DMS 273 (cell line): Measurements from ENCODE around the gene ULBP1.
"Not testable (repeated sequence)": the region's sequence is repeated elsewhere in the genome, so short reads cannot be mapped to it uniquely, and the experiment has no call there.

Experiments used
- DNase-seq: peaks from one replicate; lab custom pipeline; 2025; ENCODE audit not compliant: unreplicated experiment; lab: John Stamatoyannopoulos, UW

The ULBP1 gene

GRCh38 chr6:149963462-149964307, at the start of gene ULBP1:
Gene ULBP1, plus strand, starts transcription at chr6:149963943. Its CDS starts 107 bp downstream, at chr6:149964050.
- peak; percentile 96 for DNase-seq

- DNase-seq, result no peak
Measured at GRCh38 chr6:149915970-149916865, 47.5 kb upstream of the ULBP1 start.

GRCh38 chr6:149917679-149918078, 46.1 kb upstream of the ULBP1 start:
- no peak for DNase-seq

GRCh38 chr6:149918151-149918905, 45.4 kb upstream of the ULBP1 start:
- no peak for DNase-seq

- not testable (repeated sequence) for DNase-seq
Measured at GRCh38 chr6:149919126-149919833, 44.5 kb upstream of the ULBP1 start.

GRCh38 chr6:149919834-149920225, 43.9 kb upstream of the ULBP1 start:
- no peak for DNase-seq

GRCh38 chr6:149921361-149921760, 42.4 kb upstream of the ULBP1 start:
- DNase-seq, result no peak

GRCh38 chr6:149922091-149922490, 41.7 kb upstream of the ULBP1 start:
- not testable (repeated sequence) for DNase-seq

GRCh38 chr6:149922642-149923326, 41.0 kb upstream of the ULBP1 start, which contains the start of gene RAET1G:
Gene RAET1G, minus strand, starts transcription at chr6:149923121. Its CDS starts 111 bp downstream, at chr6:149923010.
- DNase-seq, result peak; percentile 93

- DNase-seq, result no peak
Measured at GRCh38 chr6:149923327-149923986, 40.3 kb upstream of the ULBP1 start.

- DNase-seq, result no peak
Measured at GRCh38 chr6:149924206-149924932, 39.4 kb upstream of the ULBP1 start.

- DNase-seq, result no peak
Measured at GRCh38 chr6:149924933-149925252, 38.9 kb upstream of the ULBP1 start.

- peak; percentile 47 for DNase-seq
Measured at GRCh38 chr6:149925253-149925973, 38.3 kb upstream of the ULBP1 start.

- DNase-seq, result peak; percentile 92
Measured at GRCh38 chr6:149925974-149926777, 37.6 kb upstream of the ULBP1 start.

GRCh38 chr6:149927025-149927424, 36.7 kb upstream of the ULBP1 start:
- DNase-seq, result not testable (repeated sequence)

GRCh38 chr6:149929422-149929821, 34.3 kb upstream of the ULBP1 start:
- DNase-seq, result peak; percentile 32

GRCh38 chr6:149931501-149931900, 32.2 kb upstream of the ULBP1 start:
- DNase-seq, result no peak
